ENCODE measurements around the gene PPARD. TPM values are rescaled to one million over a fixed set of nuclear protein-coding genes. Genes with fewer than 3 reads are reported as not detected.

The PPARD gene
- total RNA-seq, 2 donors from 2014 or later, result 15.8 to 38.4 TPM

DNA sequence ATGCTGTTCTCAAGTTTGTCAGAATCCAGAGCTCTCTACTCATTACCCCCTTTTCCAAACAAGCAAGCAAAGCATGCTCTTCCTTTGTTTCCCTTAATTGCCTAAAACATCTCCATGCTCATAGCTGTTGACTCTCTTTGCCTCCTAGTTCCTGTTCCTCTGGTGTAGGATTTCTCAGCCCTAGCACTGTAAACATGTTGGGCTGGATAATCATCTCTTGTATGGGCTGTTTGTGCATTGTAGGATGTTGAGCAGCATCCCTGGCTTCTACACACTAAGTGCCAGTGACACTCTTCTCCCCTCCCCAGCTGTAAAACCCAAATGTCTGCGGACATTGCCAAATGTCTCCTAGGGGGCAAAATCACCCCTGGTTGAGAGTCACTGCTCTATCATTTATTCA is 14.0 kb downstream of the PPARD start:
- Histone ChIP-seq H3K36me3 (peaks cover 11% of the 10 kb centered on the region), H3K9me3 (no peaks in the 10 kb centered on the region), H3K27me3 (replicated peaks; ENCODE audit: insufficient read depth) (no peaks in the 10 kb centered on the region), H3K4me3 (no peak overlapping the region), H3K4me1 (ENCODE audit: control insufficient read depth in 1 of 2, low read depth in 2 of 2) (peaks cover 32 to 40% of the 10 kb centered on the region in 2 donors), H3K27ac (no peak overlapping the region)
- DNase-seq (ENCODE audit: low spot score) (no peak), ATAC-seq (ENCODE audit: insufficient number of reproducible peaks, low FRiP score, low read depth) (no peak)
- TF ChIP-seq, protein P1, sequence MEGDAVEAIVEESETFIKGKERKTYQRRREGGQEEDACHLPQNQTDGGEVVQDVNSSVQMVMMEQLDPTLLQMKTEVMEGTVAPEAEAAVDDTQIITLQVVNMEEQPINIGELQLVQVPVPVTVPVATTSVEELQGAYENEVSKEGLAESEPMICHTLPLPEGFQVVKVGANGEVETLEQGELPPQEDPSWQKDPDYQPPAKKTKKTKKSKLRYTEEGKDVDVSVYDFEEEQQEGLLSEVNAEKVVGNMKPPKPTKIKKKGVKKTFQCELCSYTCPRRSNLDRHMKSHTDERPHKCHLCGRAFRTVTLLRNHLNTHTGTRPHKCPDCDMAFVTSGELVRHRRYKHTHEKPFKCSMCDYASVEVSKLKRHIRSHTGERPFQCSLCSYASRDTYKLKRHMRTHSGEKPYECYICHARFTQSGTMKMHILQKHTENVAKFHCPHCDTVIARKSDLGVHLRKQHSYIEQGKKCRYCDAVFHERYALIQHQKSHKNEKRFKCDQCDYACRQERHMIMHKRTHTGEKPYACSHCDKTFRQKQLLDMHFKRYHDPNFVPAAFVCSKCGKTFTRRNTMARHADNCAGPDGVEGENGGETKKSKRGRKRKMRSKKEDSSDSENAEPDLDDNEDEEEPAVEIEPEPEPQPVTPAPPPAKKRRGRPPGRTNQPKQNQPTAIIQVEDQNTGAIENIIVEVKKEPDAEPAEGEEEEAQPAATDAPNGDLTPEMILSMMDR (IDR thresholded peaks at IDR 0.05), result no peak

DNA sequence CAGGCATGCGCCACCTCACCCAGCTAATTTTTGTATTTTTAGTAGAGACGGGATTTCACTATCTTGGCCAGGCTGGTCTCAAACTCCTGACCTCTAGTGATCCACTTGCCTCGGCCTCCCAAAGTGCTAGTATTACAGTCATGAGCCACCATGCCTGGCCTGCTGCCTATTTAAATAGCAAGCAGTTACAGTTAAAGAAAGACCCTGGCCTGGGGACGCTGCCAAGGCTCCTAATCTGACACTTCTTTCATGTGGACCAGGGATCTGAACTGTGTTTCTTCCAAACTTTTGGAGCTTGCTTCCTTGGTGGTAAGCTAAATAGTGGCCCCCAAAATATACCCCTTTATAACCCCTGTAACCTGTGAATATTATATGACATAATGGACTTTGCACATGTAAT is 15.3 kb downstream of the PPARD start:
- Histone ChIP-seq H3K36me3 (peaks cover 8% of the 10 kb centered on the region), H3K27me3 (replicated peaks; ENCODE audit: insufficient read depth) (no peaks in the 10 kb centered on the region), H3K4me1 (ENCODE audit: control insufficient read depth in 1 of 2, low read depth in 2 of 2) (peaks cover 32 to 40% of the 10 kb centered on the region in 2 donors), H3K27ac (peak overlapping the region in 1 of 2 donors; percentile 2), H3K4me3 (no peak overlapping the region), H3K9me3 (no peaks in the 10 kb centered on the region)
- no peak for ATAC-seq (ENCODE audit: insufficient number of reproducible peaks, low FRiP score, low read depth)
- TF ChIP-seq, protein P1 (IDR thresholded peaks at IDR 0.05), result no peak
- no peak for DNase-seq (ENCODE audit: low spot score)

DNA sequence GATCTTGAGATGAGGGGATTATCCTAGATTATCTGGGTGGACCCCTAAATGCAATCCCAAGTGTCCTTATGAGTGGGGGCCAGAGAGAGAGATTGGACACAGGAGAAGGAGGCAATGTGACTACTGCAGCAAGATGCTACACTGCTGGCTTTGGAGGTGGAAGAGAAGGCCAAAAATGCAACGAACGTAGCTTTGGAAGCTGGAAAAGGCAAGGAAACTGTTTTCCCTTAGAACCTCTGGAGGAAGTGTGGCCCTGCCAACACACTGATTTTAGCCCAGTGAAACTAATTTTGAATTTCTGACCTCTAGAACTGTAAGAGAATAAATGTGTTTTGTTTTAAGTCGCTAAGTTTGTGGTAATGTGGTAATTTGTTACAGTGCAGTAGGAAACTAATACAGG is 15.7 kb downstream of the PPARD start:
- Histone ChIP-seq H3K4me1 (ENCODE audit: control insufficient read depth in 1 of 2, low read depth in 2 of 2) (peaks cover 32 to 40% of the 10 kb centered on the region in 2 donors), H3K36me3 (peaks cover 4% of the 10 kb centered on the region), H3K27ac (peak overlapping the region; percentile 34 to 35), H3K9me3 (no peaks in the 10 kb centered on the region), H3K4me3 (no peak overlapping the region), H3K27me3 (replicated peaks; ENCODE audit: insufficient read depth) (no peaks in the 10 kb centered on the region)
- TF ChIP-seq, protein P1 (IDR thresholded peaks at IDR 0.05), result no peak
- ATAC-seq (ENCODE audit: insufficient number of reproducible peaks, low FRiP score, low read depth), result no peak
- DNase-seq (ENCODE audit: low spot score), result no peak

DNA sequence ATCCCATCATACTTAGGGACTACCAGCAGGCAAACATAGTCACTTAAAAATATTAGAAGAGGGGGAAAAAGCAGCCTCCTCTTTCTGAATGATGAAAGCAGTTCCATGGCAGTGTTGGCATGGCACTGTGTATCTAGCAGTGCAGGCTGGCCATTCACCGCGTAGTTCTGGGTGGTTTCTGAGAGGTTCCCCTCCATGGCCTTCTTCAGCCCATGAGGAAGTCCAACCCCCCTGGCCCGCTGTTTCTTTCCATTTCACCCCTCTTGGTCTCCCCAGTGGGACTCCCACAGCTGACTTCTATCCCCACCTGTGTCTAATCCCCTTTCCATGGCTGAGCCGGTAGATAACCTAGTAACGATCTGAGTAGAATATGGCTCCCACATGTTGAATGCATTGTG is 17.0 kb downstream of the PPARD start:
- H3K9me3 ChIP-seq, result no peaks in the 10 kb centered on the region
- H3K36me3 ChIP-seq, result no peaks in the 10 kb centered on the region
- no peaks in the 10 kb centered on the region for H3K27me3 ChIP-seq (replicated peaks; ENCODE audit: insufficient read depth)
- peaks cover 32 to 40% of the 10 kb centered on the region in 2 donors for H3K4me1 ChIP-seq (ENCODE audit: control insufficient read depth in 1 of 2, low read depth in 2 of 2)
- no peak for DNase-seq (ENCODE audit: low spot score)
- H3K27ac ChIP-seq, result peak overlapping the region in 1 of 2 donors; percentile 43
- H3K4me3 ChIP-seq, result no peak overlapping the region
- TF ChIP-seq, protein P1 (IDR thresholded peaks at IDR 0.05), result no peak
- no peak for ATAC-seq (ENCODE audit: insufficient number of reproducible peaks, low FRiP score, low read depth)

DNA sequence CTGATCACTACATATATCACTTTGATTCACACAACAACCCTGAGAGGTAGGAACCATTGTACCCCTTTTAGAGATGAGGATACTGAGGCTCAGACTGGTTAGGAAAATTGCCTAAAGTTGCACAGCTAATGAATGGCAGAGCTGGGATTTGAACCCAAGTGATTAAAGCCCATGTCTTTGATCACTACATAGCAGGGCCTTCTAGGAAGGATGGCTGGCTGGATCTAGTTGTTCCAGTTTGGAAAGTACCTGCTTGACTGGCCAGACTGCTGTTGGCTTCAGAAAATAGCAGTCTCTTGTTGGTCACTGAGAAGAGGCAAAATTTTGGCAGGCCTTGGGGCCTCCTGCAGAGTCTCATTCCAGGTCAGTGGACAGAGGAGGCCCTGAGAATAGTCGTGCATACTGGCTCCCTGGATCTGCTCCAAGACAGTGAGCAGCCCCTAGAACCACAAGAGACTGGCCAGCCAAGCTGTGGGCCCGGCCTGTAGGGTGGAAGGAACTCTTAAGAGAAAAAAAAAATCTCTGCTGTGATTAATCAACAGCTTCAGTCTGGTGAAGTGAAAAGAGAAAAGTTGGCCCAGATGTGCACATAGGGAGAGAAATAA is 17.5 kb downstream of the PPARD start:
- H3K4me3 ChIP-seq, result no peak overlapping the region
- TF ChIP-seq, protein P1 (IDR thresholded peaks at IDR 0.05), result no peak
- peak overlapping the region; percentile 11 to 43 for H3K27ac ChIP-seq
- no peaks in the 10 kb centered on the region for H3K9me3 ChIP-seq
- H3K36me3 ChIP-seq, result no peaks in the 10 kb centered on the region
- H3K27me3 ChIP-seq (replicated peaks; ENCODE audit: insufficient read depth), result no peaks in the 10 kb centered on the region
- DNase-seq (ENCODE audit: low spot score), result no peak
- H3K4me1 ChIP-seq (ENCODE audit: control insufficient read depth in 1 of 2, low read depth in 2 of 2), result peaks cover 32 to 40% of the 10 kb centered on the region in 2 donors
- ATAC-seq (ENCODE audit: insufficient number of reproducible peaks, low FRiP score, low read depth), result no peak

Measured in thoracic aorta (tissue), 2 donors.